GM12878 (cell line): ENCODE results near the gene ARL14EP. TPM values are rescaled to one million over a fixed set of nuclear protein-coding genes. Genes with fewer than 3 reads are reported as not detected.

Source experiments
- ATAC-seq: fragments of 200-7000 bp; cut with Tn5 transposase; 3 replicates; pipeline ENCODE4 v1.9.1; 2020; ENCODE audit warnings: mild to moderate bottlenecking, moderate library complexity
- BruUV-seq: library from RNA; stranded (reverse); fragments of 400-500 nt; replicated peaks from 2 replicates; lab custom pipeline; 2021; lab: Mats Ljungman, UMichigan
- CTCF ChIA-PET: fragments of 300-600 bp; sonication (Branson Sonifier 250); formaldehyde crosslinking; extraction: SDS; loops from one replicate; lab custom pipeline; 2021; ENCODE audit warnings: inconsistent platforms; lab: Yijun Ruan, JAX
- POLR2A ChIA-PET: fragments of 350-600 bp; formaldehyde crosslinking; extraction: SDS; loops from one replicate; lab custom pipeline; 2021; ENCODE audit warnings: inconsistent platforms; lab: Charles Lee
- RAD21 ChIA-PET: fragments of 300-600 bp; sonication (Branson Sonifier 250); formaldehyde crosslinking; loops from one replicate; lab custom pipeline; 2023; ENCODE audit warnings: antibody characterized with exemption; ENCODE audit not compliant: unreplicated experiment; lab: Charles Lee
- SMC1A ChIA-PET: fragments of 300-600 bp; sonication (Branson Sonifier 250); formaldehyde crosslinking; loops from one replicate; lab custom pipeline; 2023; ENCODE audit not compliant: unreplicated experiment, uncharacterized antibody; lab: Charles Lee
- DNase-seq: peaks from one replicate; pipeline ENCODE4 v3.0.0-alpha.2; 2011; ENCODE audit warnings: low read depth, low spot score
- FAIRE-seq: peaks from 3 replicates; lab custom pipeline; 2011; peaks lifted over from hg19 to GRCh38; lab: Jason Lieb, UNC
- H2AFZ ChIP-seq: 2 replicates; pipeline ENCODE4 v1.6.0; 2011; ENCODE audit warnings: low read depth, low read length, control low read depth; ENCODE audit not compliant: control insufficient read depth
- H3K27ac ChIP-seq: 2 replicates; pipeline ENCODE4 v1.5.1; 2011; ENCODE audit warnings: control low read depth; ENCODE audit not compliant: control insufficient read depth, insufficient read depth
- H3K27me3 ChIP-seq, 2 experiments: replicated peaks in 1 of 2; 2 replicates each; pipeline versions ENCODE4 v1.6.0 to v1.6.1; 2011; ENCODE audit warnings: low read length in 1 of 2; ENCODE audit not compliant: control insufficient read depth in 2 of 2, insufficient read depth in 2 of 2
- H3K36me3 ChIP-seq, 2 experiments: 2 replicates each; pipeline ENCODE4 v1.5.1; 2011; ENCODE audit warnings: low read length in 1 of 2; ENCODE audit not compliant: control insufficient read depth in 2 of 2, insufficient read depth in 2 of 2
- H3K4me1 ChIP-seq: 2 replicates; pipeline ENCODE4 v1.6.1; 2011; ENCODE audit warnings: mild to moderate bottlenecking, low read length, moderate library complexity, mixed read lengths; ENCODE audit not compliant: control insufficient read depth, insufficient read depth
- H3K4me2 ChIP-seq: 2 replicates; pipeline ENCODE4 v1.6.0; 2011; ENCODE audit warnings: control low read depth; ENCODE audit not compliant: control insufficient read depth, insufficient read depth
- H3K4me3 ChIP-seq: fragments of 200-600 bp; sonication (generic); 2 replicates; pipeline ENCODE4 v1.5.1; 2016
- H3K79me2 ChIP-seq: 2 replicates; pipeline ENCODE4 v1.6.0; 2011; ENCODE audit warnings: low read length; ENCODE audit not compliant: control insufficient read depth, insufficient read depth
- H3K9ac ChIP-seq: 2 replicates; pipeline ENCODE4 v1.8.0; 2011; ENCODE audit warnings: low read length, control low read depth, mixed read lengths; ENCODE audit not compliant: control insufficient read depth, insufficient read depth
- H3K9me3 ChIP-seq: replicated peaks from 3 replicates; pipeline ENCODE4 v1.5.1; 2011; ENCODE audit warnings: mild to moderate bottlenecking, low read length; ENCODE audit not compliant: control insufficient read depth, insufficient read depth
- H4K20me1 ChIP-seq: 2 replicates; pipeline ENCODE4 v1.6.0; 2011; ENCODE audit not compliant: control insufficient read depth, insufficient read depth
- MXI1 ChIP-seq: fragments of 150-350 bp; IDR thresholded peaks from 2 replicates; pipeline ENCODE4 v1.6.1; 2011; ENCODE audit warnings: low read depth, mild to moderate bottlenecking, inconsistent platforms, low read length, improper control_type of control experiment
- NR2C2 ChIP-seq: IDR thresholded peaks from 2 replicates; pipeline ENCODE4 v1.6.1; 2011; ENCODE audit warnings: borderline replicate concordance, low read depth; ENCODE audit not compliant: control insufficient read depth, insufficient read length
- SMARCA5 ChIP-seq: fragments of 450-650 bp; IDR thresholded peaks from 2 replicates; pipeline ENCODE4 v1.6.1; 2017; ENCODE audit warnings: mild to moderate bottlenecking
- SRF ChIP-seq, 2 experiments: IDR thresholded peaks; 2 replicates each; pipeline ENCODE4 v1.6.1; 2011; ENCODE audit warnings: low read depth in 2 of 2, low read length in 2 of 2, mild to moderate bottlenecking in 1 of 2, moderate library complexity in 1 of 2
- STAT3 ChIP-seq: IDR thresholded peaks from 2 replicates; pipeline ENCODE4 v1.6.1; 2011; ENCODE audit warnings: low read depth, low read length, improper control_type of control experiment
- TAF1 ChIP-seq: IDR thresholded peaks from 2 replicates; pipeline ENCODE4 v1.6.1; 2011; ENCODE audit warnings: mild to moderate bottlenecking, low read depth, low read length, borderline replicate concordance
- WGBS: methylation state at CpG from one replicate; pipeline ENCODE4 v1.1.6; 2016; ENCODE audit warnings: low lambda C conversion rate; ENCODE audit not compliant: insufficient replicate concordance, insufficient coverage; ENCODE audit errors: missing lambda C conversion rate; 5-methylcytosine and 5-hydroxymethylcytosine counted together
- in situ Hi-C: fragments of 300-500 bp; cut with MboI; formaldehyde crosslinking; loops from 9 replicates; pipeline ENCODE4 v1.14.3; 2018; ENCODE audit warnings: mixed read lengths
- intact Hi-C: fragments of 100-400 bp; cut with micrococcal nuclease; formaldehyde crosslinking; loops from one replicate; pipeline ENCODE4 v1.14.2; 2022; ENCODE audit not compliant: unreplicated experiment
- polyA plus RNA-seq, 11 experiments: library from polyadenylated mRNA; depleted of rRNA in 4 of 11; unstranded in 6 of 11; stranded (reverse) in 5 of 11; fragments of >200 nt; fragmentation: Nextera tagmentation in 4 of 11; fragmentation: Illumina TruSeq in 1 of 11; extraction: Ambion mirVana in 4 of 11; extraction: Trizol in 1 of 11; gene quantifications; 1 replicate in 1 of 11; 2 replicates in 10 of 11; pipeline versions ENCODE4 v1.2.1 to v1.2.3, GENCODE V29; 2011 to 2016; ENCODE audit warnings: inconsistent platforms in 2 of 11, missing spikeins in 2 of 11, low read depth in 1 of 11
- total RNA-seq, 4 experiments: library from RNA; depleted of rRNA in 3 of 4; stranded (reverse); fragments of >200 nt in 3 of 4; fragmentation: Illumina TruSeq in 1 of 4; extraction: Trizol in 1 of 4; gene quantifications; 2 replicates each; pipeline versions ENCODE4 v1.2.1 to v1.2.3, GENCODE V29; 2013 to 2021

Gene ARL14EP
- total and polyA plus RNA-seq, 10 of the 15 experiments (the other 5 are each of a cell fraction or from before 2014, with no cell fraction given): 18.1 to 59.8 (median 42.8) TPM

DNA sequence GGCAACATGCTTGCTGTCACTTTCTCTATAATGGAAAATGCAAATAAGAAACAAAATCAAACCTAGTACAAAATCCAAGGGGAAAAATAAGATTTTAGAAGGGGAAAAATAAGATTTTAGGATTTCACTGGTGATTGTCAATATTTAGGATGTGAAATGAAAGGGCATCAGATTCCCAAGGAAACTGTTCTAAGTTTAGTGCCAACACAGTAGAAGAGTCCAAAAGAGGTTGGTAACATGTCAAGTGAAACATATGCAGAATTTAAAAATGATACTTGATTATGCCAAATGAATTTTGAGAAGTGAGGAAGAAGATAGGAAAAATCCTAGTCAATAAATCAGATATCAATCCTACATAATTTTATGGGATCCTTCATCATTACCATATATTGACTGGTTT lies 45.7 kb upstream of the ARL14EP start:
- Histone ChIP-seq H2AFZ (no peak overlapping the region), H3K79me2 (no peaks in the 10 kb centered on the region), H3K9ac (no peak overlapping the region), H3K4me1 (peaks cover 3% of the 10 kb centered on the region), H4K20me1 (no peaks in the 10 kb centered on the region), H3K27me3 (no peaks in the 10 kb centered on the region), H3K4me2 (no peak overlapping the region), H3K36me3 (no peaks in the 10 kb centered on the region), H3K4me3 (no peak overlapping the region), H3K9me3 (no peaks in the 10 kb centered on the region), H3K27ac (no peak overlapping the region)
- intact Hi-C loops (no loop called here), in situ Hi-C loops (no loop called here)
- SMC1A ChIA-PET: interaction anchor here (0.6 kb wide), 1 partner anchor 121 kb away, joined by 3 read pairs; no protein-coding TSS in a partner anchor
- POLR2A ChIA-PET: no interaction called here
- no peak for ATAC-seq
- no peak for TF ChIP-seq TAF1
- TF ChIP-seq SMARCA5: no peak
- no peak for FAIRE-seq
- BruUV-seq: no TSS peak
- no peak for DNase-seq
- RAD21 ChIA-PET: no interaction called here
- CTCF ChIA-PET: no interaction called here

DNA sequence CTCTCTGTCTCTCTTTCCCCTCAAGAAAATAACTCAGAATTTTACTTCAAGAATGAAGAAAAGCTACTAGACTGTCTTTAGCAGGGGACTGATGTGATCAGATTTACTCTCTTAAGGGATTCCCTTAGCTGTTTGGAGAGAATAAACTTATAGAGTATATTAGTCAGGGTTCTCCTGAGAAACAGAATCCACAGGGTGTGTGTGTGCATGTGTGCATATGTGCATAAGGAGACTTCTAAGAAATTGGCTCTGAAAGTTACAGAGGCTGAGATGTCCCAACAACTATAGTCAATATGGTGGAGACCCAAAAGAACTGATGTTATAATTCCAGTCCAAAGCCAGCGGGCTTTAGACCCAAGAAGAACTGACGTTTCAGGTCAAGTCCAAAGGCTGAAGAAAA lies 43.1 kb upstream of the ARL14EP start:
- Histone ChIP-seq H3K9ac (no peak overlapping the region), H3K9me3 (no peaks in the 10 kb centered on the region), H3K79me2 (no peaks in the 10 kb centered on the region), H4K20me1 (no peaks in the 10 kb centered on the region)
- ATAC-seq: no peak
- WGBS: 96% methylated on average over 2 of the region's 2 CpGs
- SMC1A ChIA-PET: interaction anchor here (0.7 kb wide), 1 partner anchor 28 kb away, joined by 3 read pairs; no protein-coding TSS in a partner anchor
- no peak for TF ChIP-seq NR2C2
- TF ChIP-seq SMARCA5: no peak
- TF ChIP-seq MXI1: no peak
- TF ChIP-seq SRF (IDR thresholded peaks at IDR 0.05; ENCODE audit: low read depth in 2 of 2, low read length in 2 of 2): no peak
- TF ChIP-seq STAT3: no peak
- TF ChIP-seq, all 136 proteins: peak for 0
- ChIA-PET CTCF (no interaction called here), POLR2A (interaction anchor here (0.6 kb wide), 1 partner anchor 493 kb away, joined by 4 read pairs; no protein-coding TSS in a partner anchor), RAD21 (interaction anchor here (0.6 kb wide), 1 partner anchor 122 kb away, joined by 5 read pairs; no protein-coding TSS in a partner anchor)
- in situ Hi-C loops (no loop called here), intact Hi-C loops (no loop called here)
- Histone ChIP-seq H3K36me3 (no peaks in the 10 kb centered on the region), H3K4me3 (no peak overlapping the region), H3K4me2 (no peak overlapping the region), H3K4me1 (peaks cover 7% of the 10 kb centered on the region), H3K27me3 (no peaks in the 10 kb centered on the region), H2AFZ (no peak overlapping the region), H3K27ac (no peak overlapping the region)
- FAIRE-seq (no peak), DNase-seq (no peak)
- no TSS peak for BruUV-seq
